Activated CD4-positive, alpha-beta T cell treated with anti-CD3 and anti-CD28 coated beads, Interleukin-2, amount 10 ng/mL, durations not matched to agents 24 days and 14 days (primary cell): ENCODE data around the gene KRT17. TPM values are rescaled to one million over a fixed set of nuclear protein-coding genes. Genes with fewer than 3 reads are reported as not detected.
"Not testable (repeated sequence)": the region's sequence is repeated elsewhere in the genome, so short reads cannot be mapped to it uniquely, and the experiment has no call there.

Source experiments
- DNase-seq: peaks from one replicate; pipeline ENCODE4 v3.0.0; 2022
- H3K27ac Mint-ChIP-seq: one replicate; pipeline ENCODE4 v1.8.0; 2022; ENCODE audit warnings: mild to moderate bottlenecking, mixed read lengths
- H3K27me3 Mint-ChIP-seq: one replicate; pipeline ENCODE4 v1.8.0; 2022; ENCODE audit warnings: mixed read lengths
- H3K36me3 Mint-ChIP-seq: one replicate; pipeline ENCODE4 v1.8.0; 2022; ENCODE audit warnings: low read depth, mild to moderate bottlenecking, mixed read lengths
- H3K4me1 Mint-ChIP-seq: one replicate; pipeline ENCODE4 v1.8.0; 2021; ENCODE audit warnings: mixed read lengths
- H3K4me3 Mint-ChIP-seq: one replicate; pipeline ENCODE4 v1.8.0; 2022; ENCODE audit warnings: mild to moderate bottlenecking, moderate library complexity, mixed read lengths
- H3K9me3 Mint-ChIP-seq: one replicate; pipeline ENCODE4 v1.8.0; 2021; ENCODE audit warnings: mixed read lengths
- intact Hi-C: fragments of 100-400 bp; cut with micrococcal nuclease; formaldehyde crosslinking; loops from one replicate; pipeline ENCODE4 v1.15.1; 2023
- total RNA-seq: library from RNA; stranded (reverse); gene quantifications from 2 replicates; pipeline ENCODE4 v1.2.3, GENCODE V29; 2022

The KRT17 gene
- total RNA-seq, 1 donor from 2014 or later, result not detected

DNA sequence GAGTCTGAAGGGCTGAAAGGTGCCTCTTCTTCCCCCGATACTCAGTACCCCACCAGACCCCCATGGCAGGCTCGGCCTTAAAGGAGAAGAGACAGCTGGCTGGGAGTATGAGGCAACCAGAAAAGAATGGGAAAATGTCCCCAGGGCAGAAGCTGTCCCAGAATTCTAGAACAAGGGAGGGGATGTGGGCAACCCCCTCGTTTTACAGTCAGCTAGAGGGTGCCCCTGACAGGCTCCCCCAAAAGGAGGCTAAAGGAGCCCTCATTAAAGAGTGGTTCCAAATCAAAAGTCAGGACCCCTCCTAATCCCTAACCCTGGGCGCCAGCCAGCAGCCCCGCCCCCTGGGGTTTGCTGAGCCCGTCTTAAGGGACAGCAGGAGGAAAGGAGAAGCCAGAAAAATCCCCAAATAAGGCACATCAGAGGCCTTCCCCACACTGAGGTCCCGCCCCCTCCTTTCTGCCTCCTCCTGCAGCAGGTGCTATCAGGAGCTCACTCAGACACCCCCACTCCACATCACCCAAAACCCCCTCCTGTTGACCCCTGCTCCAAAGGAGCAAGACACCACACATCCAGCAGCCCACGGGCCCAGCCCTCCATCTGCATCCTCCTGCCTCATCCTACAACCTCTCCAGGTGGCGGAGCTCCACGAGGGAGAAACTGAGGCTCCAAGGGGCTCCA is 1.1 kb downstream of the KRT17 start:
- DNase-seq, H3K4me3 Mint-ChIP-seq, H3K4me1 Mint-ChIP-seq, H3K27ac Mint-ChIP-seq, H3K36me3 Mint-ChIP-seq, intact Hi-C loops, H3K9me3 Mint-ChIP-seq, H3K27me3 Mint-ChIP-seq: not testable (repeated sequence)

DNA sequence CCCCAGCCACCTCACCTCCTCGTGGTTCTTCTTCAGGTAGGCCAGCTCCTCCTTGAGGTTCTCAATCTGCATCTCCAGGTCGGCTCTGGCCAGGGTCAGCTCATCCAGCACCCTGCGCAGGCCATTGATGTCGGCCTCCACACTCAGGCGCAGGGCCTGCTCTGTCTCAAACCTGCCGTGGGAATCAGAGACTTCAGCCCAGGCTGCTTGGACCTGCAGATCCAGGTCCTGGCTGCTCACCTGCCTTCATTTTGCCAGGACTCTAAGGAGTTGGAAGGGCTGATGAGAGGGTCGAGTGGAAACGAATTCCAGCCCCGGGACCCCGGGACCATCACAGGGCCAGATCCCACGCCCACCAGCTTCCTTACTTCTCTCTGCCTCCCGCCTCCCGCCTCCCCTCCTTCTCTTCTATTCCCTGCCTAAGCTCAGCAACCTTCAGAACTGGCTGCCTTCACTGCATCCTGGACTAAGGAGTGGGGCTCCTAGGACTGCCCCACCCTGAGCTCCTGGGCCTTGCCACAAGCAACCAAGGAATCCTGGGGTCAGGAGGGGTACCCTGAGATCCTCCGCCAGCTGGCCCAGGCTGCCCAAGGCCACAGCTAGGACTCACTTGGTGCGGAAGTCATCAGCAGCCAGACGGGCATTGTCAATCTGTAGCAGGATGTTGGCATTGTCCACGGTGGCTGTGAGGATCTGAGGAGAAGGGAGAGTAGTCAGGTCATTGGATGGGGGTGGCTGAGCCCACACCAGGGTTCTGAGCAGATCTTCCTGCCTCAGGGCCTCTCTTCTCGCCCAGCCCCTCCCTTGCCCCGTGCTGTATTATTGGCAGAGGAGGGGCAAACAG is 1.8 kb downstream of the KRT17 start:
- H3K27me3 Mint-ChIP-seq, H3K27ac Mint-ChIP-seq, intact Hi-C loops: not testable (repeated sequence)

DNA sequence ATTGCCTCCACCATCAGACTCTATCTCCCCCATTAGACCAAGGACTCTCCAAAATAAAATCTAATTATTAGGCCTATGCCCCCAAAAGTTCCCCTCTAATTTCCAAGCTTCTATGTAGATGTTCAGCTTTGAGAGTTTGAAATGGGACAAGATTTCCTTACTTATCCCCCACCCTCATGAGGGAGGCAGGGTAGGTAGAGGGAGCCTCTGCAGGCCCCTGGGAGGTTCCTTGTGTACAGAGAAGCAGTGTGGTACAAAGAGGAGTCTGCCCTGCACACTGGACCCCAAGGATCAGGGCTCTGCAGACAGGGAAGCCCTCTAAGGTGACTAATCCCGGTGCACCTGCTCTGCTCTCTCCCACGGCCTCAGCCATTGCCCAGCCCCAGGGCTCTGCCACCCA is 2.5 kb downstream of the KRT17 start:
- H3K36me3 Mint-ChIP-seq, result no peaks in the 10 kb centered on the region
- no peaks in the 10 kb centered on the region for H3K9me3 Mint-ChIP-seq
- H3K4me1 Mint-ChIP-seq, result no peaks in the 10 kb centered on the region
- no peaks in the 10 kb centered on the region for H3K27me3 Mint-ChIP-seq
- H3K4me3 Mint-ChIP-seq, result no peak overlapping the region
- no peak for DNase-seq
- intact Hi-C loops, result no loop called here
- no peak overlapping the region for H3K27ac Mint-ChIP-seq

More for the DNA sequence above, 1.8 kb downstream of the KRT17 start:
- DNase-seq, H3K4me1 Mint-ChIP-seq, H3K4me3 Mint-ChIP-seq, H3K36me3 Mint-ChIP-seq, H3K9me3 Mint-ChIP-seq: not testable (repeated sequence)

DNA sequence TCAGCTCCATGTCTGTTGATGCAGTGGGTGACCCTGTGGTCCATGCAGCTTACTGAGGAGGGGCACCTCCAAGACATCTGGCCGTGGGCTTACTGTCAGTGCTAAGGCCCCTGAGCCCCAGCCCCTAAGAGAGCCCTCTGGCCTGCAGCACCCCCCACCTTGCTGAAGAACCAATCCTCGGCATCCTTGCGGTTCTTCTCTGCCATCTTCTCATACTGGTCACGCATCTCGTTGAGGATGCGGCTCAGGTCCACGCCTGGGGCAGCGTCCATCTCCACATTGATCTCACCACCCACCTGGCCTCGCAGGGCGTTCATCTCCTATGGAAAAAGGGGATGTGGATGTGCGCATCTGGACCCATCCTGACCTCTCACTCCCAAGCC is 2.9 kb downstream of the KRT17 start:
- H3K9me3 Mint-ChIP-seq, H3K27me3 Mint-ChIP-seq, H3K4me1 Mint-ChIP-seq, H3K4me3 Mint-ChIP-seq, DNase-seq, H3K27ac Mint-ChIP-seq, intact Hi-C loops, H3K36me3 Mint-ChIP-seq: not testable (repeated sequence)

DNA sequence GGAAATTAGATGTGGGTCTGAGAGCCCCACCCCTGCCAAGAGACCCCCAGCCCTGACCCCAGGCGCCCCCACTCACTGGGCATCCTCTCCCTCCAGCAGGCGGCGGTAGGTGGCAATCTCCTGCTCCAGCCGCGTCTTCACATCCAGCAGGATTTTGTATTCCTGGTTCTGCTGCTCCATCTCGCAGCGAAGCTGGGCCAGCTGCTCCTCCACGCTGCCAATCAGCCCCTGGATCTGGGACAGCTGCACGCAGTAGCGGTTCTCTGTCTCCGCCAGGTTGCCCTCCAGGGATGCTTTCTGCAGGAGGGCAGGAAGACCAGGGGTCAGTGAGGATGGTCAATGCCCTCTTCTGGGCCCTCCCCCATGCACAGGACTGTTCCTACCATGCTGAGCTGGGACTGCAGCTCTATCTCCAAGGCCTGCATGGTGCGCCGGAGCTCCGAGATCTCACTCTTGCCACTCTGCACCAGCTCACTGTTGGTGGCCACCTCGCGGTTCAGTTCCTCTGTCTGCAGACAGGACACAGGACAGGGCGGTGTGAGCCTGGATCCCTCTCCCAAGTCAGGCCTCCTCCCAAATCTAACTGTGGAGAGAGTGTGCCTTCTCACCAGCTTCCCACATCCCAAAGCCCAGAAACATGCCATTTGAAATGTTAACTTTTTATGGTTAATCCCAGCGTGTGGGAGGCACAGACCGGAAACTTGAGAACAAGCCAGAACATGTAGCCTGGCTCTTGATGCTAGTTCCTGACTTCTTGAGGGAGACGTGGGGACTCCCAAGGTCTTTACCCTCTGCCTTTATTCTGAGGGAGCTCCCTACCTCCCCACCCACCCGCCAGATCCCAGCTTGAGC is 3.6 kb downstream of the KRT17 start:
- Mint-ChIP-seq H3K4me1 (no peaks in the 10 kb centered on the region), H3K4me3 (no peak overlapping the region), H3K27ac (no peak overlapping the region), H3K36me3 (no peaks in the 10 kb centered on the region), H3K9me3 (no peaks in the 10 kb centered on the region), H3K27me3 (no peaks in the 10 kb centered on the region)
- intact Hi-C loops, result no loop called here
- no peak for DNase-seq

DNA sequence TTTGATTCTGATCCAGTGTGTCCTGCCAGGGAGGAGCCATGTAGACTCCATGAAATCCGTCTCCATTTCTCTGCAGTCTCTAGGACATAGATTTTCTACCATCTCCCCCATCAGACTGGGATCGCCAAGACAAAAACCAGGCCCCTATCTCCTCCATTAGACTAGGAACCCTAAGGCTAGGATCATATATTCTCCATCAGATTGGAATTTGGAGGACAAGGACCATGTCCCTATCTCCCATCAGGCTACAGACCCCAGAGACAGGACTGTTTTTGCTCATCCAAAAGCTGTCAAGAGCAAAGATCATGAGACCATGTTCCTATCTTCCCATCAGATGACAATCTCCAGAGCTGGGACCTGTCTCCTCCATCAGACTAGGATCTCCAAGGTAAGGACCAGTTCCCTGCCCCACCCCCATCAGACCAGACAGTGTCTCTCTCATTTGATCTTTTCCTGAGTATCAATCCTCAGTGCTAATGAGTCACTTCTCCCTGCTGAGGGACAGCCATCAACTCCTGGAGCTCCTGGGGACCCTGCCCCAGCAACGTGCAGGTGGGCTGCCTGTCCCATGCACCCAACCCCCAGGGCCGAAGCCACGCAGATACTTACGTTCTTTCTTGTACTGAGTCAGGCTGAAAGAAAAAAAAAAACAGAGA is 4.3 kb downstream of the KRT17 start:
- intact Hi-C loops, H3K27me3 Mint-ChIP-seq, H3K36me3 Mint-ChIP-seq, DNase-seq, H3K27ac Mint-ChIP-seq, H3K9me3 Mint-ChIP-seq, H3K4me3 Mint-ChIP-seq, H3K4me1 Mint-ChIP-seq: not testable (repeated sequence)

DNA sequence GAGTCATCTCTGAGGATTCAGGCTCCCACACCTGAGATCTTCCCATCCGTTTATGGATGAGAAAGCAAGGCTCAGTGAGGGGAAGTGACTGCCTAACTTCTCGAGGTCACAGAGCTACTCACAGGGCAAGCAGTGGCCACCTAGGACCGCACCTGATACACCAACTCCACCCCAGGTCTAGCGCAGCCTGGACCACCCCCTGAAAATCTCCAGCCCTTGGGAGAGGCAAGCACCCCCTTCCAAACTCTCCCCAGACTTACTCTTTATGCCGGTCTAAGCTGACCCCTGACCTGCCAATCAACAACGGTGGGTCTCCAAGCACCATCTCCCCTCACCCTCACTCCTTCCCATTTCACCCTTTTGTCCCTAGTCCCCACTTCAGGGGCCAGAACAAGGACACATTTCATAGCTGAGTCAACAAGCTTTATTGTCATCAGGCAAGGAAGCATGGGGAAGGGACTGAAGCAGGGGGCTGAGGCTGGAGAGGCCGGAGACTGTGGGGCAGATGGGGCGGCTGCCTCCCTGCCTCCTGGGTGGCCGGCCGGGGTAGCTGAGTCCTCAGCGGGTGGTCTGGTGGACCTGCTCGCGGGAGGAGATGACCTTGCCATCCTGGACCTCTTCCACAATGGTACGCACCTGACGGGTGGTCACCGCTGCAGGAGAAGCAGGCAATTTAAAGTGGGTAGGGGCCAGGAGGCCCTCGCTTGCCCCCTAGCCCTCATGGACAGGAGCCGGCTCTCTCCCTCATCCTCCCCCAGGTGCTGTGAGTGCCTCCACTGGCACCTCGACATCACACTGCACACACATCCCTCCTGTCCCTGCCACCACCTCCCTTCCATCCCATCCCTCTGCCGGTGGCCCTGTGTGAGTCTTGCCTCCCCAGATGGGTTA is 5.1 kb downstream of the KRT17 start:
- DNase-seq, result no peak

DNA sequence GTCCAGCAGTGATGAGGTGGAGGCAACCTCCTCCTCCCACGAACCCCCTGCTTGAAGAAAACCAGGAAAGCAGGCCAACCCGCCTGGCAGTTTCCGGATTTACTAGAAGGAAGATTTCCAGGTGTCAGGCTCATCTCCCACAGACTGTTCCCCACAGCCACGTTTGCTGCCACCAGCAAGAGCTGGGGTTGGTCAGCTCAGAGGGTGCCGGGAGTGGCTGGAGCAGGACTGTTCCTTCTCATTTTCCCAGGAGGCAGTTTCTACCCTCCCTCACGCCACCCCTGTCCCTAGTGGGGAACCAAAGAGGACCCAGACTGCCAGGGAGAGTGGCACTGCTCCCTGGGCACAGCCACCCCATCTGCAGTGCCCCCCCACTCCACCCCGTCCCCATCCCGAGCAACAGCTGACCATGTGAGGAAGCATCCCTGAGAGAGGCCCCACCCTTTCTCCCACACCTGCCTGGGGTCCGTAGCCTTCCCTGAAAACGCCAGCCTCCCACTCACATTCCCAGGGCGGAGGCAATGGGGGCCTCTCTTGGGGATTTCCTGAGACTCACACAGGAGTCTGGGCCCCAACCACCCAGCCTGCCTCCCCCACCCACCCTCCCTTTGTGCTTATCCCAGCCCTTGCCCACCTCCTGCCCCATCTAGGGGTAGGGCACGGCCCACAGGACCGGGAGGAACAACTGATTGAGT is 5.9 kb downstream of the KRT17 start:
- Mint-ChIP-seq H3K4me3 (no peak overlapping the region), H3K27ac (no peak overlapping the region), H3K4me1 (no peaks in the 10 kb centered on the region), H3K9me3 (no peaks in the 10 kb centered on the region), H3K27me3 (no peaks in the 10 kb centered on the region), H3K36me3 (no peaks in the 10 kb centered on the region)
- intact Hi-C loops, result no loop called here
- DNase-seq, result no peak

More for the DNA sequence above, 5.1 kb downstream of the KRT17 start:
- H3K27me3 Mint-ChIP-seq, result no peaks in the 10 kb centered on the region
- H3K27ac Mint-ChIP-seq, result no peak overlapping the region
- no peaks in the 10 kb centered on the region for H3K4me1 Mint-ChIP-seq
- intact Hi-C loops, result no loop called here
- H3K4me3 Mint-ChIP-seq, result no peak overlapping the region
- H3K9me3 Mint-ChIP-seq, result no peaks in the 10 kb centered on the region
- no peaks in the 10 kb centered on the region for H3K36me3 Mint-ChIP-seq

DNA sequence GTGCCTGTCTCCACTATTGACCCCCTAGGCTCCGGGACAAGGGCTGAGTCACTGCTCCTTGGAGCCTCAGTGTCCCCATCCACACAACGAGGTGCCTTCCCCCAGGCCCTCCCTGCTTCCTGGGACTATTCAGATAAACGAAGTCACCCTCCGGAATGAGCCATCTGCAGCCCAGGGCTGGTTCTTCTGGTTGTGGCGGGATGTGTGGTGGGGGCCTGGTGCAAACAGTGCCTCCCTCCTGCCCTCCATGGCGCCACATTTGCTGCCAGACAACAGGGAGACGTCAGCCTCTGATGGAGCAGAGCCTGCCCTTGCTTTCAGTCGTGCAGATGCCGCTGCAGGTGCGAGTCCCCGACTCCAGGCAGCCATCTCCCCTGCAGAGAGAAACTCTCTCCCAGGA is 6.7 kb downstream of the KRT17 start:
- H3K9me3 Mint-ChIP-seq, result no peaks in the 10 kb centered on the region
- H3K4me1 Mint-ChIP-seq, result no peaks in the 10 kb centered on the region
- no peaks in the 10 kb centered on the region for H3K36me3 Mint-ChIP-seq
- no peak for DNase-seq
- intact Hi-C loops, result no loop called here
- H3K27me3 Mint-ChIP-seq, result no peaks in the 10 kb centered on the region
- H3K4me3 Mint-ChIP-seq, result no peak overlapping the region
- no peak overlapping the region for H3K27ac Mint-ChIP-seq

DNA sequence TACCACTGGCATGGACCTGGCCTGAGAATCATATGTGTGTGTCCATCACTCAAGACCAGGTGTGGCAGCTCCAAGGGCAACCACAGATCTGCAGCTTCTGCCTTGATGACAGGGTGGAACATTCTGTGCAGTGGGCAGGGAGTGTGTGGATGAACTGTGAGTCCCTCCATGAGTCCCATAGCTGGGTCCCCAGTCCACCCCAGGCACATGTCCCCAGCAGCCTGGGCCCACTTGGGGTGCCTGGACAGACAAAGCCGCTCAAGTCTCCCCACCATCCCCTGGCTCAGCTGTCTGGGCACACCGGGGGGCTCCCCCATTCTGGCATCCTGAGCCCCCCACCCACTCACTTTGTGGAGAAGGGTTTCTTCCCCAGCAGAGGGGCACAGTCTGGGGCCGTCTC is 7.2 kb downstream of the KRT17 start:
- H3K9me3 Mint-ChIP-seq, result no peaks in the 10 kb centered on the region
- H3K27ac Mint-ChIP-seq, result no peak overlapping the region
- no peaks in the 10 kb centered on the region for H3K27me3 Mint-ChIP-seq
- H3K36me3 Mint-ChIP-seq, result no peaks in the 10 kb centered on the region
- H3K4me3 Mint-ChIP-seq, result no peak overlapping the region
- no peak for DNase-seq
- intact Hi-C loops, result no loop called here
- H3K4me1 Mint-ChIP-seq, result no peaks in the 10 kb centered on the region

DNA sequence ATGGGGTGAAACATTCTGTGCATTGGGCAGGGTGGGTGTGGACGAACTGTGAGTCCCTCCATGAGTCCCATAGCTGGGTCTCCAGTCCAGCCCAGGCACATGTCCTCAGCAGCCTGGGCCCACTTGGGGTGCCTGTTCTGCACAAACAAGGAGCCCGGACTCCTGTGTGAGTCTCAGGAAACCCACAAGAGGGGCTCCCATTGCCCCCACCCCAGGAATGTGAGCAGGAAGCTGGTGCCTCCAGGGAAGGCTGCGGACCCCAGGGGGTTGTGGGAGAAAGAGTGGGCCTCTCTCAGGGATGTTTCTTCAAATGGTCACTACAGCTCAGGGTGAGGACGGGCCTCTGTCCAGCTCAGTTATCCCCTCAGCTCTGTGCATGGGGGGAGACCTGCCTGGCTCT is 7.9 kb downstream of the KRT17 start:
- H3K27me3 Mint-ChIP-seq, intact Hi-C loops, H3K4me1 Mint-ChIP-seq, H3K4me3 Mint-ChIP-seq, DNase-seq, H3K27ac Mint-ChIP-seq, H3K36me3 Mint-ChIP-seq, H3K9me3 Mint-ChIP-seq: not testable (repeated sequence)

DNA sequence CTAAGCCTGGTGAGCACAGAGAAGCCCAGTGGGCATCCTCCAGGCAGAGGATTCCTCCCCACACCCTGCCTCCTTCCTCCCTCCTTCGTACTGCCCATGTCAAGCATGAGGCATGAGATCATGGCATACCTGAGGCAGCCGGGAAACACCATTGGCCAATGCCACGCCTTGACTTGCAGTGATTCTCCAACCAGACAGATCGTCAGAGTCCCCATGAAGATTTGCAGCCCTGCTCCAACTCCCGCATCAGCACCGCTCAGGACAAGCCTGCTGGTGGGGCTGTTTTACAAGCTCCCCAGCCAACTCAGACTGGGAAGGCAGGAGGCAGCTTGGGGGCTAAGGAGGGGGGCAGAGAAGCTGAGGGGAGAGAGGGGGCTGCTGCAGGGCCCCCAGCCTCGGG is 8.9 kb downstream of the KRT17 start:
- no peak overlapping the region for H3K4me3 Mint-ChIP-seq
- DNase-seq, result no peak
- no peaks in the 10 kb centered on the region for H3K4me1 Mint-ChIP-seq
- H3K36me3 Mint-ChIP-seq, result no peaks in the 10 kb centered on the region
- H3K27ac Mint-ChIP-seq, result no peak overlapping the region
- intact Hi-C loops, result no loop called here
- no peaks in the 10 kb centered on the region for H3K27me3 Mint-ChIP-seq
- H3K9me3 Mint-ChIP-seq, result no peaks in the 10 kb centered on the region
